Natural killer cell (primary cell): ENCODE results near the gene MED13L. TPM values are rescaled to one million over a fixed set of nuclear protein-coding genes. Genes with fewer than 3 reads are reported as not detected.
A peak's percentile ranks its signal among the peaks of the same experiment; 100 is the strongest.

ENCODE experiments used
- ATAC-seq, 3 donors: fragments of 150-1000 bp in 2 of 3; fragments of 200-7000 bp in 1 of 3; cut with Tn5 transposase; 1 replicate in 1 of 3; 2 replicates in 2 of 3; pipeline ENCODE4 v1.10.0; 2021; ENCODE audit warnings: mild to moderate bottlenecking in 2 of 3, moderate library complexity in 2 of 3
- DNase-seq, 2 donors: peaks; one replicate each; pipeline versions ENCODE4 v3.0.0 to v3.0.0-alpha.2; 2013 to 2021; ENCODE audit warnings: mixed read lengths in 1 of 2
- H3K27ac ChIP-seq: one replicate; pipeline ENCODE4 v1.5.1; 2013; ENCODE audit warnings: mild to moderate bottlenecking, low read length
- H3K27me3 ChIP-seq: one replicate; pipeline ENCODE4 v1.6.1; 2013; ENCODE audit warnings: low read length; ENCODE audit not compliant: control insufficient read depth, insufficient read depth
- H3K36me3 ChIP-seq: one replicate; pipeline ENCODE4 v1.6.1; 2013; ENCODE audit warnings: low read length; ENCODE audit not compliant: control insufficient read depth, insufficient read depth
- H3K4me1 ChIP-seq: one replicate; pipeline ENCODE4 v1.6.1; 2013; ENCODE audit warnings: low read length; ENCODE audit not compliant: control insufficient read depth, insufficient read depth
- H3K4me3 ChIP-seq: one replicate; pipeline ENCODE4 v1.5.1; 2013; ENCODE audit warnings: low read length
- H3K9me3 ChIP-seq: one replicate; pipeline ENCODE4 v1.6.1; 2013; ENCODE audit warnings: low read length; ENCODE audit not compliant: control insufficient read depth, insufficient read depth
- H3K27ac Mint-ChIP-seq, 2 donors: one replicate each; pipeline ENCODE4 v1.8.0; 2022; ENCODE audit warnings: mild to moderate bottlenecking in 2 of 2, mixed read lengths in 2 of 2, moderate library complexity in 1 of 2
- H3K27me3 Mint-ChIP-seq, 2 donors: one replicate each; pipeline ENCODE4 v1.8.0; 2022; ENCODE audit warnings: low read depth in 2 of 2, mixed read lengths in 2 of 2
- H3K36me3 Mint-ChIP-seq: one replicate; pipeline ENCODE4 v1.8.0; 2022; ENCODE audit warnings: mixed read lengths
- H3K4me1 Mint-ChIP-seq, 2 donors: one replicate each; pipeline ENCODE4 v1.8.0; 2022; ENCODE audit warnings: mixed read lengths in 2 of 2
- H3K4me3 Mint-ChIP-seq: one replicate; pipeline ENCODE4 v1.8.0; 2022; ENCODE audit warnings: mild to moderate bottlenecking, moderate library complexity, mixed read lengths
- H3K9me3 Mint-ChIP-seq, 2 donors: one replicate each; pipeline ENCODE4 v1.8.0; 2022; ENCODE audit warnings: mixed read lengths in 2 of 2
- WGBS: methylation state at CpG from one replicate; pipeline ENCODE4 v1.1.7; 2013; ENCODE audit warnings: missing lambda C conversion rate; ENCODE audit not compliant: insufficient coverage; 5-methylcytosine and 5-hydroxymethylcytosine counted together
- intact Hi-C: fragments of 100-400 bp; cut with micrococcal nuclease; formaldehyde crosslinking; loops from one replicate; pipeline ENCODE4 v1.14.2; 2022
- total RNA-seq, 4 donors: library from RNA; stranded (reverse); fragments of 120-200 nt in 1 of 4; gene quantifications; one replicate each; pipeline versions ENCODE4 v1.2.3 to v1.2.4, GENCODE V29; 2013 to 2022
- TF ChIP-seq, protein P1 (sequence below): fragments of 200-600 bp; IDR thresholded peaks from one replicate; pipeline ENCODE4 v1.8.0; 2022; ENCODE audit warnings: antibody characterized with exemption

Gene MED13L
- total RNA-seq, 3 donors from 2014 or later (not counting 1 experiment from before 2014, with no cell fraction given): 237 to 316 (median 240) TPM

DNA sequence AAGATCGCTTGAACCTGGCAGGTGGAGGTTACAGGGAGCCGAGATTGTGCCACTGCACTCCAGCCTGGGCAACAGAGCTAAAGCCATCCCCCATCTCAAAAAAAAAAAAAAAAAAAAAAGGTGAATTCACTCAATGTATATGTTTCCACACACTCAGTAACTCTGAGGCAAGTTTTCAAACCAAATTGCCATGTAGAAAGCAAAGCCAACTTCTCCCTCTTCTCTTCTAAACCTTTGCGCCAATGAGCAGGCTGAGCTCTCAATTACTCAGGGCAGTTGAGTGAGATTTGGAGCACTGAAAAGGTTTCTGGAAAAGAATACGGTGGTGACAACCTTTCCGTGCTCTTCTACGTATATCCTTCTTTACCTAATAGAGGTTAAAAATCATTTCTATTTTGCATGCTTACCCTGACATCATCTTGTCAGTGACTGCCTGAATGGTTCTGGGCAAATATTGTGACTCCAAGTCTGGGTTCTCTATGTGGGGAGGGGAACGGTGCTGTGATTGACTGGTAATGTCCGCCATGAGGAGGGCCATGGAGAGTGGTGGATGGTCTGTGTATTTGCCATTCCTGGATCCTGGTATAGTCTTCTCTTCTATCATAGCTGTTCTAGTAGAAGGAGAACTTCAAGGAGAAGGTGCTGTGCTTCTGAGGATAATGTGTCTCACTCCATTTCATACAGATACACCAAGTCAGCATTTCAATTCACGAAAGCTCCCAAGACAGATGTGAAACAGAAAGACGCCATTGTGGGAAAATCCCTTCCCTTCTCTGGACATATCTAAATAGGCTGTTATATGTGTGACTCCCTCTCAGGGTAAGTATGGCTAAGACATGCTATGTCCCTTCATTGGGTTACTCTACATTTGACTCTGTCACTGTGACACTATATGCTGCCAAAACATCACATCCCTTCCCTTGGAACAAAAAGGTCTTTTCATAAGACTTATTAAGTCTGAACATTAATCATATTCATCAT is 46.2 kb upstream of the MED13L start:
- ATAC-seq (no peak), DNase-seq (peak in 1 of 2 donors; percentile 6)
- H3K27me3 ChIP-seq: no peaks in the 10 kb centered on the region
- Mint-ChIP-seq H3K4me3 (no peak overlapping the region), H3K4me1 (peaks cover 16 to 34% of the 10 kb centered on the region in 2 donors), H3K36me3 (no peaks in the 10 kb centered on the region), H3K9me3 (no peaks in the 10 kb centered on the region), H3K27me3 (no peaks in the 10 kb centered on the region), H3K27ac (peak overlapping the region; percentile 77 to 83)
- no peak overlapping the region for H3K4me3 ChIP-seq
- TF ChIP-seq, protein P1, sequence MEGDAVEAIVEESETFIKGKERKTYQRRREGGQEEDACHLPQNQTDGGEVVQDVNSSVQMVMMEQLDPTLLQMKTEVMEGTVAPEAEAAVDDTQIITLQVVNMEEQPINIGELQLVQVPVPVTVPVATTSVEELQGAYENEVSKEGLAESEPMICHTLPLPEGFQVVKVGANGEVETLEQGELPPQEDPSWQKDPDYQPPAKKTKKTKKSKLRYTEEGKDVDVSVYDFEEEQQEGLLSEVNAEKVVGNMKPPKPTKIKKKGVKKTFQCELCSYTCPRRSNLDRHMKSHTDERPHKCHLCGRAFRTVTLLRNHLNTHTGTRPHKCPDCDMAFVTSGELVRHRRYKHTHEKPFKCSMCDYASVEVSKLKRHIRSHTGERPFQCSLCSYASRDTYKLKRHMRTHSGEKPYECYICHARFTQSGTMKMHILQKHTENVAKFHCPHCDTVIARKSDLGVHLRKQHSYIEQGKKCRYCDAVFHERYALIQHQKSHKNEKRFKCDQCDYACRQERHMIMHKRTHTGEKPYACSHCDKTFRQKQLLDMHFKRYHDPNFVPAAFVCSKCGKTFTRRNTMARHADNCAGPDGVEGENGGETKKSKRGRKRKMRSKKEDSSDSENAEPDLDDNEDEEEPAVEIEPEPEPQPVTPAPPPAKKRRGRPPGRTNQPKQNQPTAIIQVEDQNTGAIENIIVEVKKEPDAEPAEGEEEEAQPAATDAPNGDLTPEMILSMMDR: no peak
- no peak overlapping the region for H3K27ac ChIP-seq
- 94% methylated on average over 5 of the region's 10 CpGs for WGBS
- H3K36me3 ChIP-seq: no peaks in the 10 kb centered on the region
- no peaks in the 10 kb centered on the region for H3K9me3 ChIP-seq
- H3K4me1 ChIP-seq: peaks cover 16% of the 10 kb centered on the region
- intact Hi-C loops: no loop called here

DNA sequence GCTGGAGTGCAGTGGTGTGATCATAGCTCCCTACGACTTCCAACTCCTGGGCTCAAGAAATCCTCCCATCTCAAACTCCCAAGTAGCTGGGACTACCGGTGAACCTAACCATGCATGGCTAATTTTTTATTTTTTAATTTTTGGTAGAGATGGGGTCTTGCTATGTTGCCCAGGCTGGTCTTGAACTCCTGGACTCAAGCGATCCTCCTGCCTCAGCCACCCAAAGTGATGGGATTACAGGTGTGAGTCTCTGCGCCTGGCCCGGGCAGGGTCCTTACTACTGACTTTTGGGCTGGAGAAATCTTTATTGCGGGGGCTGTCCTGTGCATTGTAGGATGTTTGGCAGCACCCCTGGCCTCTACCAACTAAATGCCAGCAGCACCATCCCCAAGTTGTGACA is 44.4 kb upstream of the MED13L start:
- Histone ChIP-seq H3K27ac (no peak overlapping the region), H3K4me1 (peaks cover 16% of the 10 kb centered on the region), H3K4me3 (no peak overlapping the region), H3K36me3 (no peaks in the 10 kb centered on the region), H3K9me3 (no peaks in the 10 kb centered on the region), H3K27me3 (no peaks in the 10 kb centered on the region)
- Mint-ChIP-seq H3K4me3 (no peak overlapping the region), H3K36me3 (no peaks in the 10 kb centered on the region), H3K9me3 (no peaks in the 10 kb centered on the region), H3K27ac (no peak overlapping the region), H3K27me3 (peaks cover 0 to 4% of the 10 kb centered on the region in 2 donors), H3K4me1 (peaks cover 16 to 34% of the 10 kb centered on the region in 2 donors)
- intact Hi-C loops: no loop called here
- DNase-seq (no peak), ATAC-seq (no peak)
- TF ChIP-seq, protein P1: no peak
- 96% methylated on average over 5 of the region's 6 CpGs for WGBS

DNA sequence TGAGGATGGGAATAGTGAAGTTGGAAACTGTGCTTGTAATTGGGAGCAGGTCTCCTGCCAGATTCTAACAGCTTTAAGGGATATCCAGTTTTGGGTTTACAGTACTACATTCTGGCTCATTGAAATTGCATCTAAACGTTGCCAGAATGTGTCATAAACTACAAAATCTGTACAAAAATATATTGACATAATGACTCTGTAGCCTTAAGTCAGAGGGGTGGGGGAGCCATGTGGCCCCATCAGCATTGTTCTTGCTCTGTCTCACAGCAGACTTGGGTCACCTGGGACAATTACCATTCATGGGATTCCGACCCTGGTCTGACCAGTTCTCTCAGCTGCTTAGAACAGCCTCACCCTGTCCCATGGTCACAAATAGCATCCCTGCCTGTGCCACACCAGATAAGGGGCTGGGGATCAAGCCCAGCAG is 43.3 kb upstream of the MED13L start:
- Mint-ChIP-seq H3K4me1 (peaks cover 16 to 34% of the 10 kb centered on the region in 2 donors), H3K27ac (no peak overlapping the region), H3K27me3 (peaks cover 0 to 8% of the 10 kb centered on the region in 2 donors), H3K9me3 (no peaks in the 10 kb centered on the region), H3K36me3 (no peaks in the 10 kb centered on the region), H3K4me3 (no peak overlapping the region)
- H3K4me1 ChIP-seq: peaks cover 12% of the 10 kb centered on the region
- WGBS: 88% methylated on average over 2 of the region's 2 CpGs
- ATAC-seq (no peak), DNase-seq (no peak)
- H3K27ac ChIP-seq: no peak overlapping the region
- no peak overlapping the region for H3K4me3 ChIP-seq
- intact Hi-C loops: no loop called here
- H3K36me3 ChIP-seq: no peaks in the 10 kb centered on the region
- TF ChIP-seq, protein P1: no peak
- no peaks in the 10 kb centered on the region for H3K9me3 ChIP-seq
- no peaks in the 10 kb centered on the region for H3K27me3 ChIP-seq
